ENCODE data around the gene TCF4. TPM values are rescaled to one million over a fixed set of nuclear protein-coding genes. Genes with fewer than 3 reads are reported as not detected.

The TCF4 gene
- total RNA-seq, 1 experiment from 2014 or later = 0.42 TPM

- Histone ChIP-seq H3K36me3 (ENCODE audit: control insufficient read depth in 1 of 2, insufficient read depth in 2 of 2, low read length in 2 of 2) (no peaks in the 10 kb centered on the region), H3K4me1 (ENCODE audit: control insufficient read depth in 1 of 2, insufficient read depth in 2 of 2, low read length in 2 of 2) (no peaks in the 10 kb centered on the region), H3K9ac (ENCODE audit: low read length) (no peak overlapping the region), H3K9me3 (ENCODE audit: control insufficient read depth in 1 of 2, insufficient read depth in 1 of 2, low read depth in 1 of 2, low read length in 2 of 2) (no peaks in the 10 kb centered on the region), H3K9me2 (ENCODE audit: insufficient read depth) (no peaks in the 10 kb centered on the region), H4K20me1 (ENCODE audit: insufficient read depth) (no peaks in the 10 kb centered on the region), H3K79me2 (ENCODE audit: insufficient read depth, low read length) (no peaks in the 10 kb centered on the region), H3K27ac (ENCODE audit: low read depth, low read length) (no peak overlapping the region), H2AFZ (ENCODE audit: low read depth, low read length, poor library complexity, severe bottlenecking) (no peak overlapping the region), H3K4me2 (ENCODE audit: low read length) (no peak overlapping the region), H3K4me3 (replicated peaks in 1 of 2; ENCODE audit: low read depth in 1 of 2, low read length in 2 of 2) (no peak overlapping the region), H3K27me3 (ENCODE audit: insufficient read depth, low read length) (no peaks in the 10 kb centered on the region)
- intact Hi-C loops (cut with micrococcal nuclease) = no loop called here
- no peak for TF ChIP-seq SRF (IDR thresholded peaks at IDR 0.05; ENCODE audit: low read depth)
- TF ChIP-seq ZFX (IDR thresholded peaks at IDR 0.05) = no peak
- TF ChIP-seq EZH2phosphoT487 (IDR thresholded peaks at IDR 0.05; ENCODE audit: borderline replicate concordance) = no peak
- RAD21 ChIA-PET (ENCODE audit: low non-redundant PET in 1 of 2, low total read pairs in 2 of 2, uncharacterized antibody in 2 of 2, unreplicated experiment in 2 of 2) = no interaction called here
- BruUV-seq (replicated peaks) = no TSS peak
- POLR2A ChIA-PET = no interaction called here
- CTCF ChIA-PET = no interaction called here
- ATAC-seq (no peak), DNase-seq (ENCODE audit: low read depth, low spot score) (no peak)
Measured at GRCh38 chr18:55406451-55406991, 181.5 kb downstream of the TCF4 start.

- Histone ChIP-seq H3K4me2 (ENCODE audit: low read length) (no peak overlapping the region), H3K36me3 (ENCODE audit: control insufficient read depth in 1 of 2, insufficient read depth in 2 of 2, low read length in 2 of 2) (no peaks in the 10 kb centered on the region), H3K4me1 (ENCODE audit: control insufficient read depth in 1 of 2, insufficient read depth in 2 of 2, low read length in 2 of 2) (no peaks in the 10 kb centered on the region), H3K9me2 (ENCODE audit: insufficient read depth) (no peaks in the 10 kb centered on the region), H2AFZ (ENCODE audit: low read depth, low read length, poor library complexity, severe bottlenecking) (no peak overlapping the region), H3K27me3 (ENCODE audit: insufficient read depth, low read length) (no peaks in the 10 kb centered on the region), H3K79me2 (ENCODE audit: insufficient read depth, low read length) (no peaks in the 10 kb centered on the region), H4K20me1 (ENCODE audit: insufficient read depth) (no peaks in the 10 kb centered on the region), H3K4me3 (replicated peaks in 1 of 2; ENCODE audit: low read depth in 1 of 2, low read length in 2 of 2) (no peak overlapping the region), H3K9ac (ENCODE audit: low read length) (no peak overlapping the region), H3K9me3 (ENCODE audit: control insufficient read depth in 1 of 2, insufficient read depth in 1 of 2, low read depth in 1 of 2, low read length in 2 of 2) (no peaks in the 10 kb centered on the region; a peak in 1 of 4 replicates), H3K27ac (ENCODE audit: low read depth, low read length) (no peak overlapping the region)
- intact Hi-C loops (cut with micrococcal nuclease) = no loop called here
- ChIA-PET POLR2A (no interaction called here), RAD21 (ENCODE audit: low non-redundant PET in 1 of 2, low total read pairs in 2 of 2, uncharacterized antibody in 2 of 2, unreplicated experiment in 2 of 2) (no interaction called here), CTCF (no interaction called here)
- ATAC-seq = no peak
- no TSS peak for BruUV-seq (replicated peaks)
- no peak for DNase-seq (ENCODE audit: low read depth, low spot score)
- TF ChIP-seq SIN3A (IDR thresholded peaks at IDR 0.05; ENCODE audit: low read depth) (no peak), REST (IDR thresholded peaks at IDR 0.05; ENCODE audit: low read depth) (no peak), SRF (IDR thresholded peaks at IDR 0.05; ENCODE audit: low read depth) (no peak), RAD21 (IDR thresholded peaks at IDR 0.05; ENCODE audit: low read depth) (no peak), CTCF (IDR thresholded peaks at IDR 0.05 in 2 of 3, conservative IDR thresholded peaks at IDR 0.05 in 1 of 3; ENCODE audit: borderline replicate concordance in 1 of 3, insufficient read depth in 1 of 3, low read depth in 2 of 3, low read length in 2 of 3) (no peak), CEBPB (IDR thresholded peaks at IDR 0.05; ENCODE audit: low read depth) (no peak), EGR1 (IDR thresholded peaks at IDR 0.05; ENCODE audit: low read depth) (no peak), POLR2AphosphoS5 (IDR thresholded peaks at IDR 0.05; ENCODE audit: low read depth, low read length) (no peak), TCF7L2 (IDR thresholded peaks at IDR 0.05; ENCODE audit: borderline replicate concordance, extremely low read depth, insufficient read depth, insufficient read length) (no peak), ATF3 (IDR thresholded peaks at IDR 0.05) (no peak), ELF1 (IDR thresholded peaks at IDR 0.05; ENCODE audit: borderline replicate concordance, low read depth) (no peak), EZH2phosphoT487 (IDR thresholded peaks at IDR 0.05; ENCODE audit: borderline replicate concordance) (no peak), ZFX (IDR thresholded peaks at IDR 0.05) (no peak), ZNF274 (IDR thresholded peaks at IDR 0.05; ENCODE audit: low read depth, low read length) (no peak), YY1 (IDR thresholded peaks at IDR 0.05; ENCODE audit: extremely low read depth, insufficient replicate concordance, low read depth, low read length) (no peak)
Measured at GRCh38 chr18:55405893-55406406, 182.0 kb downstream of the TCF4 start.
